HG03095 (cell line): ENCODE measurements around the gene POLR2A.

Experiments used
- ATAC-seq: cut with Tn5 transposase; IDR thresholded peaks from one replicate; pipeline ENCODE4 v1.9.1; 2021; ENCODE audit warnings: moderate library complexity; ENCODE audit not compliant: unreplicated experiment

Gene POLR2A

GRCh38 chr17:7502171-7502847, 18.1 kb downstream of the POLR2A start:
- ATAC-seq = no peak

- no peak for ATAC-seq
Measured at GRCh38 chr17:7502987-7503386, 18.8 kb downstream of the POLR2A start.

GRCh38 chr17:7503521-7503920, 19.4 kb downstream of the POLR2A start:
- ATAC-seq = no peak

- no peak for ATAC-seq
Measured at GRCh38 chr17:7508145-7508544, 24.0 kb downstream of the POLR2A start.

GRCh38 chr17:7508846-7509245, 24.7 kb downstream of the POLR2A start:
- ATAC-seq = no peak

- ATAC-seq = no peak
Measured at GRCh38 chr17:7509937-7510336, 25.8 kb downstream of the POLR2A start.

GRCh38 chr17:7511108-7511507, 26.9 kb downstream of the POLR2A start:
- ATAC-seq = no peak

GRCh38 chr17:7512105-7512504, 27.9 kb downstream of the POLR2A start:
- ATAC-seq = no peak

- ATAC-seq = no peak
Measured at GRCh38 chr17:7512824-7513540, 28.8 kb downstream of the POLR2A start.

- no peak for ATAC-seq
Measured at GRCh38 chr17:7513850-7514419, 29.8 kb downstream of the POLR2A start.

GRCh38 chr17:7515911-7516610, 31.9 kb downstream of the POLR2A start:
- ATAC-seq = no peak

GRCh38 chr17:7523033-7523432, 38.9 kb downstream of the POLR2A start:
- ATAC-seq = no peak

- no peak for ATAC-seq
Measured at GRCh38 chr17:7528842-7529241, 44.7 kb downstream of the POLR2A start.

- no peak for ATAC-seq
Measured at GRCh38 chr17:7530023-7530900, 46.1 kb downstream of the POLR2A start.

GRCh38 chr17:7538050-7538449, 53.9 kb downstream of the POLR2A start:
- no peak for ATAC-seq

- ATAC-seq = no peak
Measured at GRCh38 chr17:7538891-7539545, 54.9 kb downstream of the POLR2A start.

GRCh38 chr17:7541074-7541621, 57.0 kb downstream of the POLR2A start:
- ATAC-seq = no peak

- no peak for ATAC-seq
Measured at GRCh38 chr17:7544911-7545310, 60.7 kb downstream of the POLR2A start.

GRCh38 chr17:7548585-7549400, 64.6 kb downstream of the POLR2A start, which contains the start of gene TNFSF12:
TNFSF12 (plus strand) TSS chr17:7549058; CDS start chr17:7549154, 96 bp downstream.
- ATAC-seq = no peak
